Small intestine (tissue), 7 donors: ENCODE results near the gene HOXB2. TPM values are rescaled to one million over a fixed set of nuclear protein-coding genes. Genes with fewer than 3 reads are reported as not detected.

ENCODE experiments used
- DNase-seq, 2 donors: peaks; one replicate each; pipeline versions ENCODE4 v3.0.0 to v3.0.0-alpha.2; 2013
- FAIRE-seq: peaks from 2 replicates; lab custom pipeline; 2012; peaks lifted over from hg19 to GRCh38; lab: Jason Lieb, UNC
- H3K27ac ChIP-seq, 3 donors: one replicate each; pipeline ENCODE4 v1.5.1; 2013; ENCODE audit warnings: low read length in 2 of 3, mild to moderate bottlenecking in 2 of 3, control low read depth in 1 of 3, inconsistent platforms in 1 of 3, low read depth in 1 of 3, moderate library complexity in 1 of 3
- H3K27me3 ChIP-seq, 3 donors: one replicate each; pipeline ENCODE4 v1.6.1; 2013; ENCODE audit warnings: low read length in 3 of 3, inconsistent platforms in 1 of 3; ENCODE audit not compliant: control insufficient read depth in 3 of 3, insufficient read depth in 3 of 3
- H3K36me3 ChIP-seq, 3 donors: one replicate each; pipeline ENCODE4 v1.6.1; 2013; ENCODE audit warnings: low read length in 3 of 3, inconsistent platforms in 1 of 3, low read depth in 1 of 3, mild to moderate bottlenecking in 1 of 3, moderate library complexity in 1 of 3; ENCODE audit not compliant: control insufficient read depth in 3 of 3, insufficient read depth in 2 of 3
- H3K4me1 ChIP-seq, 3 donors: one replicate each; pipeline ENCODE4 v1.6.1; 2013; ENCODE audit warnings: low read length in 2 of 3, inconsistent platforms in 1 of 3, low read depth in 1 of 3, mild to moderate bottlenecking in 1 of 3, moderate library complexity in 1 of 3; ENCODE audit not compliant: control insufficient read depth in 3 of 3, insufficient read depth in 2 of 3
- H3K4me3 ChIP-seq, 3 donors: one replicate each; pipeline ENCODE4 v1.5.1; 2013; ENCODE audit warnings: low read length in 3 of 3, control low read depth in 1 of 3, inconsistent platforms in 1 of 3, low read depth in 1 of 3, mild to moderate bottlenecking in 1 of 3, moderate library complexity in 1 of 3
- H3K9me3 ChIP-seq, 2 donors: one replicate each; pipeline ENCODE4 v1.6.1; 2013; ENCODE audit warnings: low read depth in 1 of 2, low read length in 1 of 2; ENCODE audit not compliant: control insufficient read depth in 2 of 2, insufficient read depth in 1 of 2
- WGBS, 3 donors: extraction: QIAGEN DNeasy Blood & Tissue Kit; methylation state at CpG; one replicate each; pipeline ENCODE4 v1.1.7; 2013; 5-methylcytosine and 5-hydroxymethylcytosine counted together
- polyA plus RNA-seq, 4 donors: library from polyadenylated mRNA; stranded (reverse) in 3 of 4; unstranded in 1 of 4; fragments of 200-250 nt in 3 of 4; fragments of 120-200 nt in 1 of 4; gene quantifications; one replicate each; pipeline versions ENCODE4 v1.2.1 to v1.2.3, GENCODE V29; 2013
- donor health status: healthy with polysubstance abuse.
- donor health status: control.
- donor health status: control.
- donor health status: Bipolar disorder and iron deficiency.
- donor health status: healthy.

The HOXB2 gene
- polyA plus RNA-seq, 4 donors, result 0.89 to 9.5 (median 6.2) TPM

DNA sequence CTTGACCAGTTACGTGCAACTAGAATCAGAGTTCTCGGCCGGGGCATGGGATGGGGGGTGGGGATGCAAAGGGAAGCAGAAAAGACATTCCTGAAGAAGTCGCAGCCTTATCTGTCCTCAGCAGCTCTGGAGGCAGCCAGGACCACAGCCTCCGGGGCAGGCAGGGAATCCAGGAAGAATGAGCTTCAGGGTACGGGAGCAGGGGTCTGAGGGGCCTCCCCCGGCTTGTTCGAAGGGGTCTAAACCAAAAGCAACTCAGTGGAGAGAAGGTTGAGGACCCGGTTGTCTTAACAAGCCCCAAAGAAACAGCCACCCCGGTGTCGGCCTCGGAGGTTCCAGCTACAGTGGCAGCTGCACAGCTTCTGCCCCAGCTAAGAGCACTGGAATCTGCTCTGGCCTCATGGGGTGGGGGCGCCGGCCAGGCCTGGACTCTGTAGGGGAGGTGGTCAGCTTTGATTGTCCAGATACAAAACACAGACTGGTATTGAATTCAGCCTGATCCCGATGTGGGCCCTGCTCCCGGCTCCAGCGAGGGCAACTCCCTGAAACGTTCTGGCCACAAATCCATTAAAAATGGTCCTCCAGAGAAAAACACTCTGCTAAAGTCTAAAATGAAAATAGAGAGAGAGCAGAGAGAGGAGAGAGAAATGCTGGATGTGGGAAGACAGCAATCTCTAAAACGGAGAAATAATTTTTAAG lies 25.6 kb upstream of the HOXB2 start:
- Histone ChIP-seq H3K4me3 (peak overlapping the region in 1 of 3 donors; percentile 25), H3K36me3 (peaks cover 0 to 32% (median 0%) of the 10 kb centered on the region in 3 donors), H3K27ac (peak overlapping the region in 2 of 3 donors; percentile 82 to 85), H3K9me3 (no peaks in the 10 kb centered on the region), H3K27me3 (peaks cover 0 to 99% (median 2%) of the 10 kb centered on the region in 3 donors), H3K4me1 (peaks cover 0 to 41% (median 4%) of the 10 kb centered on the region in 3 donors)
- 17 to 28% (median 25%) methylated on average over 19 of the region's 19 CpGs for WGBS, 3 donors
- no peak for FAIRE-seq
- no peak for DNase-seq

DNA sequence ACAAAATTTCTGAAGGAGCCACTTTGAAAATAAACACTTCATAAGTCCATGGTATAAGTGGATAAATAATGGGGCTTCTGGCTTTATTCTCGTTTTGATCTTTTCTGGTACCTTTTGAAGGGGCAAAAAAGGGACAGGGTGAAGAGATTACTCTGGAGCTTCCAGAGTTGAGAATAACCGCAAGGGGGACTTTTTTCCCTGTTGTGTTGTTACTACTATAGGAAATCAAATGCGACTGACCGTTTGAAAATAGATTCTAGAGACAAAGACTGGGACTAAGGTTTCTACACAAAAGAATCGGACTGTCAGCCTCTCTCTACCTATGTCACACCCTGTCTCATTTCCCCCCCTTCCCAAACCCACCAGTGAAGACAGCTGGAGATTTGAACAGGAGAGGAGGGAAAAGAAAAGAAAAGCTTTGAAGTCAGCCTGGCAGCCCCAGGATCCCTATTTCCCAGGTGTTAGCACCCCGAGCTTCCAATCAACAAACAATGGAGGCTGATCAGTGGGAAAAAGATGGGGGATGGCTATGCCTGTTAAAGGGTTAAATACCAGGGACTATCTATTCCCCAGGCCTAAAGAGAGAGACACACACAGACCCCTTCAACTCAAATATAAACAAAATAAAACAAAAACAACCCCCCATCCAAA lies 24.9 kb upstream of the HOXB2 start:
- 14 to 35% (median 34%) methylated on average over 6 of the region's 6 CpGs for WGBS, 3 donors
- peaks cover 0 to 35% (median 0%) of the 10 kb centered on the region in 3 donors for H3K36me3 ChIP-seq
- H3K9me3 ChIP-seq, result no peaks in the 10 kb centered on the region
- DNase-seq (no peak), FAIRE-seq (no peak)
- peak overlapping the region in 1 of 3 donors; percentile 25 for H3K4me3 ChIP-seq
- peaks cover 0 to 45% (median 4%) of the 10 kb centered on the region in 3 donors for H3K4me1 ChIP-seq
- peaks cover 0 to 99% (median 2%) of the 10 kb centered on the region in 3 donors for H3K27me3 ChIP-seq
- H3K27ac ChIP-seq, result peak overlapping the region in 2 of 3 donors; percentile 82 to 85

DNA sequence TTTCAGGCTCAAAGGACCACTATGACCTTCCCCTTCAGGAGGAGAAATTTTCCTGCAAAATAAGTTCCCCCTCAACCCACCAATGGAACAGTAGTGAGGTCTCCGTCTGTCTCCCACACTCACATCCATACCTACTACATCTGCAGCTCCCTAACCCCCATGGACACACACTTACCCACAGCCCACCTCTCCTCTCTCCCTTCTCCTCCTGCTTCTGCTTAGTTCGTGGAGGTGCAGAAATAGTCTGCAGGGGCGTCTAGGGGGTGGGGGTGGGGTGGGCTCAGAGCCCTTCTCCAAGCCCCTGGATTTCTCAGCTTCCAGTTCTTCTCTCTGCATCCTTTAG lies 24.3 kb upstream of the HOXB2 start:
- FAIRE-seq (no peak), DNase-seq (no peak)
- peak overlapping the region in 1 of 3 donors; percentile 25 for H3K4me3 ChIP-seq
- H3K27ac ChIP-seq, result peak overlapping the region in 2 of 3 donors; percentile 82 to 85
- H3K9me3 ChIP-seq, result no peaks in the 10 kb centered on the region
- H3K27me3 ChIP-seq, result peaks cover 0 to 99% (median 2%) of the 10 kb centered on the region in 3 donors
- peaks cover 0 to 37% (median 0%) of the 10 kb centered on the region in 3 donors for H3K36me3 ChIP-seq
- peaks cover 0 to 44% (median 4%) of the 10 kb centered on the region in 3 donors for H3K4me1 ChIP-seq
- WGBS, 3 donors, result 9 to 32% (median 21%) methylated on average over 2 to 3 of the region's 3 CpGs

DNA sequence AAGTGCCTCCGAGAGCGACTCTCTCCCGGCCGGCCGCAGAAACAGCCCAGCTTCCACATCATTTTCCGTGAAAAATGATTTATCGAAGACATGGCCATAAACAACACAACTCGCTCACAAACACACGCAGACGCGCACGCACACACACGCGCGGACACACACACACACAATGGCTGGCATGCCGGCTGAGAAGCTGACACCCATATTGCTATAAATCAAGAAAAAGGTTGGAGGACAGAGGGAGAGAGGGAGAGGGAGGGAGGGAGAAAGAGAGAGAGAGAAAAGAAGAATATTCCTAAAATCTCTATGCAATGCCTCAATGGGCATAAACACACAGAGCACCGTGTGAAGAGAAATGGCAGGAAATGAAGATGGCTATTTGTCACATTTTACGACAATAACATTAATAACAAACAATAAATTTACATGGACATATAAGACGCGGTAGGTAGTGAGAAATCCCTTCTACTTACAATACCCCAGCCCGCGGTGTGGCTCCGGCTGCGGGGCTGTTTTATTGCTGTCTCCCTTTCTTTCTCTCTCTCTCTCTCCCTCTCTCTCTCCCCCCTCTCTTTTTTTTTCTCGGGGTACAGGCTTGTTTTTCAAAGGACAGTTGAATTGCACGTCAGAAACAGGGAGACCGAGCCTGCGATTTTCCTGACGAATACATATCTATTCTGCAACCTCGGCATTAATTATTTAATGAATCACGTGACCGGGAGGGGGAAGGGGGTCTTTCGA lies 23.8 kb upstream of the HOXB2 start:
- FAIRE-seq, result no peak
- no peaks in the 10 kb centered on the region for H3K9me3 ChIP-seq
- H3K27me3 ChIP-seq, result peaks cover 0 to 97% (median 2%) of the 10 kb centered on the region in 3 donors
- peak in 1 of 2 donors; percentile 22 for DNase-seq
- 16 to 30% (median 18%) methylated on average over 33 of the region's 33 CpGs for WGBS, 3 donors
- peak overlapping the region in 2 of 3 donors; percentile 64 to 85 for H3K27ac ChIP-seq
- H3K36me3 ChIP-seq, result peaks cover 0 to 36% (median 0%) of the 10 kb centered on the region in 3 donors
- peaks cover 0 to 41% (median 4%) of the 10 kb centered on the region in 3 donors for H3K4me1 ChIP-seq
- peak overlapping the region in 1 of 3 donors; percentile 11 for H3K4me3 ChIP-seq

DNA sequence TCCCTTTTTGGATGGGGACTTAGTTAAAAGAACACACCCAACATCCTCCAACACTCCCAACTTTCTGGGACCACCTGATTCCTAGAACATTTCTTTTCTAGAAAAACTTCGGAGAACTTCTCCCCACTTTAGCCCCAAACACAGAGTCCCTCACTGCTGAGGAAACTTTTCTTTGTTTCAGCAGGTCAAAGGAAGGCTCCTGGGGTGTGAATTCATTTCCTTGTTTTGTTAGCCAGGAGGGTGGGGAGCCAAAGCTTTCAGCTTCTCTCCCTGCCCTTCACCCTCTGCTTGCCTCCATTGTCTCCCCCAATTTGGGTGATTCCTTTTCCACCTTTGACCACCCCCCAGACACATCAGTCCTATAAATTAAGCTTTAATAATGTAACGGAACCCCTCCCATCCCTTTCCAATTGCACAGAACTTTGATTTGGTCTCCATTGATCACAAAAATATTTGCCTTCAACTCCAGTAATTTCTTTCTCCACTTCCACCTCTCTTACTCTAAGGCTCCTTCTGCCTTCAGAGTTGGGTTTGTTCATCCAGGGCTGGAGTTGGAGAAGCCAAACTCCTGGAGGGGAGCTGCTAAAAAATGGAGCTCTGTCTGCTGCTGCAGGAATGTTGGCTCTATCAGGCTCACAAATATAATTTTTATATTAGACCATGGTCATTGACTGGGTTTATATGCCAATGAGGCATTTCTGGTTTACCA lies 22.9 kb upstream of the HOXB2 start:
- H3K4me1 ChIP-seq, result peaks cover 0 to 41% (median 4%) of the 10 kb centered on the region in 3 donors
- DNase-seq (no peak), FAIRE-seq (no peak)
- peak overlapping the region in 1 of 3 donors; percentile 11 for H3K4me3 ChIP-seq
- H3K27me3 ChIP-seq, result peaks cover 0 to 97% (median 2%) of the 10 kb centered on the region in 3 donors
- peaks cover 0 to 34% (median 0%) of the 10 kb centered on the region in 3 donors for H3K36me3 ChIP-seq
- WGBS, 3 donors, result 27 to 58% (median 50%) methylated on average over 2 of the region's 2 CpGs
- peak overlapping the region in 2 of 3 donors; percentile 48 to 85 for H3K27ac ChIP-seq
- H3K9me3 ChIP-seq, result no peaks in the 10 kb centered on the region

DNA sequence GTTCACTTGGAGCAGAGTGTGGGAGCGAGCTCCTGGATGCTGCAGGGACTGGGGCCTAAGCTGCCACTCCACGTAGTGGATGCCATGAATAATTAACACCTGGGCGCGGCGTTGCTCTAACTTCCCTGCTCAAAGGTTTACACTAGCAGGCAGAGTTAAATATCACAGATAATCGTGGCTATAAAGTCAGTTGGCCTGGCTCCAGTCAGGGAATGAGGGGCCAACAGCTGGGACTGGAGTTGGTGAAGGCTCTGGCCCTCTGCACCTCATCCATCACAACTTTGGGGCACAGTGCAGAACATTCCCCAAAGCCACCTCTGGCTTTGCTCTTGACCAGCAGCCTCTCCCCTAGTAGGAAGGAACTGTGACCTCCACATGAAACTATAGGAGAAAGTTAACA lies 22.3 kb upstream of the HOXB2 start:
- H3K27me3 ChIP-seq, result peaks cover 0 to 97% (median 2%) of the 10 kb centered on the region in 3 donors
- FAIRE-seq (no peak), DNase-seq (peak in 1 of 2 donors; percentile 61)
- H3K27ac ChIP-seq, result peak overlapping the region; percentile 37 to 85 (median 48)
- WGBS, 3 donors, result 12 to 41% (median 18%) methylated on average over 6 of the region's 6 CpGs
- no peak overlapping the region for H3K4me3 ChIP-seq
- peaks cover 0 to 36% (median 4%) of the 10 kb centered on the region in 3 donors for H3K4me1 ChIP-seq
- peaks cover 0 to 31% (median 0%) of the 10 kb centered on the region in 3 donors for H3K36me3 ChIP-seq
- no peaks in the 10 kb centered on the region for H3K9me3 ChIP-seq

DNA sequence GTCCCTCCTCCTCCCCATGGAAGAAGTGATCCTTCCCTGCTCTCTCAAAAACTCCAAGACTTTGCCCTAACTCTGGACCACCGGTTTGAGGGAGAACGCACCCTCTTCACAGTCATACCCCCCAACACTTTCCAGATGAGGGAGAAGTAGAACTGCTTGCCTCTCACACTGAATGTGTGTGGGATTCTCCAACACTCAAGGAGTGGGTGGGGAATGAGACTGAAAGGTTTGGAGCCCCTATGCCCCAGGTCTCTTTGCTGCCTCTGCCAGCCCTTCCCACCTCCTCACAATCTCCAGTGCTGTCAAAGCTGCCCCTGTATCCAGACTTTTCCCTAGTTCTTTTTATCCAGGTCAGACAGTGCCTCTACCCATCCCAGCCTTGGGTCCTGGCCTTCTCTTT lies 21.8 kb upstream of the HOXB2 start:
- H3K27ac ChIP-seq, result peak overlapping the region in 2 of 3 donors; percentile 39 to 48
- FAIRE-seq, result no peak
- H3K4me1 ChIP-seq, result peaks cover 0 to 40% (median 4%) of the 10 kb centered on the region in 3 donors

More for the DNA sequence above, 21.8 kb upstream of the HOXB2 start:
- Histone ChIP-seq H3K9me3 (no peaks in the 10 kb centered on the region), H3K4me3 (no peak overlapping the region), H3K27me3 (peaks cover 0 to 97% (median 2%) of the 10 kb centered on the region in 3 donors), H3K36me3 (peaks cover 0 to 28% (median 0%) of the 10 kb centered on the region in 3 donors)
- 40 to 66% (median 43%) methylated on average over 2 of the region's 2 CpGs for whole genome bisulfite sequencing, 3 donors
- no peak for DNase-seq
